NAMALWA (cell line): ENCODE results near the gene DUS3L.

Experiments used
- DNase-seq: peaks from one replicate; pipeline ENCODE4 v3.0.0-alpha.2; 2015; ENCODE audit warnings: low spot score

DUS3L gene

DNA sequence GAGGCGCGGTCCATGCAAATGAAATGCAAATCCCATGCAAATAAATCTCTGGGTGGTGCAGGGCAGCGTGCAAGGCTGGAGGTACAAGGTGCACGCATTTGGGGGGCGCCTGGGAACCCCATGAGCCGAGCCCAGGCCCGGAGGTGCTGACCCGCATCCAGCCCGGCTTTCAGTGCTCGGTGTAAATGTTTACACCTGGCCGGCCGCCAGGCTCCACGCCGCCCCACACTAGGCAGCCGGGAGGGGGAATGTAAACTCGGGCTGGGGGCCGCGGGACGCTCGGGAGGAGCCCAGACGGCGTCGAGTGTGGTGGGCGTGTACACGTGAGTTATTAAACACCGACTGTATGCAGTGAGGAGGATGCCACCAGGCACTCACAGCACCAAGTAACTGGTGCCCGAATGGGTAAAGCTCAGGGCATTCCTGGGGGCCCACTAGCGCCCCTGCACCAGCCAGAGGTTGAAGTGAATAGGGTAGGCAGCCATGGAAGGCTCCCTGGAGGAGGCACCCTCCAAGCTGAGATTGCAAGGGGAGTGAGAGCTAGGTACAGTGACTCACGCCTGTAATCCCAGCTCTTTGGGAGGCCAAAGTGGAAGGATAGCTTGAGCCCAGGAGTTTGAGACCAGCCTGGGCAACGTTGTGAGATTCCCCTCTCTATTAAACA is 31.4 kb upstream of the DUS3L start:
- DNase-seq = no peak

GRCh38 chr19:5821521-5822180 is 30.7 kb upstream of the DUS3L start:
- no peak for DNase-seq

DNA sequence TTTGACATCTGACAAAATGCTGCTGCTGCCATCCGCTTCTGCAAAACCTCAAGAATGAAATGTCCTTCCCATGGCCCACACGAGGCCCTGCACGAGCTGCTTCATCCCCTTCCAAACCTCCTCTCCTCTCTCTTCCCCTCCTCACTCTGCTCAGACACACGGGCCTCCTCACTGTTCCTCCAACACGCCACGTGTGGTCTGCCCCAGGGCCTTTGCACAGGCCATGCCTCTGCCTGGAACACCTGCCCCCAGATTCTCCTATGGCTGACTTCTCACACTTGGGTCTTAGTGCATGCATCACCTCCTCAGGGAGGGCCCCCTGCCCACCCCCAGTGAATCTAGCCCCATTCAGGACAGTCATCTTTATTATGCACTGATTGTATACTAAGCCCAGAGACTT is 29.8 kb upstream of the DUS3L start:
- DNase-seq = no peak

GRCh38 chr19:5818594-5818993 is 27.6 kb upstream of the DUS3L start:
- no peak for DNase-seq

- DNase-seq = no peak
These were observed 26.3 kb upstream of the DUS3L start for GRCh38 chr19:5817218-5817617.

DNA sequence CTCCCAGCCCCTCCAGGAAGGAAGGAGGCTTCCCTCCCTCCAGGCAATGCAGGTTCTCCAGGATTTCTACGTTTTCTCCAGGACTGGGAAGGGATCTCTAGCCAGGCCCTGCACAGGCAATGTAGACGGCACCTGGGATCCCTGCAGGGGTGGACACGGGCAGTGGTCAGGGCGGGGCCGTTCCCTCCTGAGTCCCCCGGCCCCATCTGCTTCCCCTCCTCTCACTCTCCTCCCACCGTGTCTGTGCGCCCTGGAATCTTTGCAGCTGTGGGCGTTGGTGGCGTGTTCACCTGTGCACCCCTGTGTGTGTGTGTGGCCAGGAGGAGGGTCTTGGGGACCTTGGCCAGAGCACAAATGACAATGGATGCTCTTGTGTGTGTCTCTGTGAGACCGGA is 23.9 kb upstream of the DUS3L start:
- DNase-seq = no peak

GRCh38 chr19:5814123-5814851 is 23.3 kb upstream of the DUS3L start:
- no peak for DNase-seq

DNA sequence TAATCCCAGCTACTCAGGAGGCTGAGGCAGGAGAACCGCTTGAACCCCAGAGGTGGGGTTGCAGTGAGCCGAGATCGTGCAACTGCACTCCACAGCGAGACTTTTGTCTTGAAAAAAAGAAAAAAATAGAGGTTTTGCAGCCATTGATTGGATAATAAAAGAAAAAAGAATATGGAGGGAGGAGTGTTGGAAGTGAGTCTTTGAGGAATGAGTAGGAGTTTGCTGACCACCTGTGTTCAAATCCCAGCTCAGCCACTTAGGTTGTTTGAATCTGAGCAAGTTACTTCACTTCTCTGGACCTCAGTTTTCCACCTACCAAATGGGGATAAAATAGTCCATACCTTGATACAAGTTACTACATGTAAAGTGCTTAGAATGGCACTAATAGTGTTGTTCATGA is 20.2 kb upstream of the DUS3L start:
- DNase-seq = no peak

GRCh38 chr19:5809469-5809868 is 18.5 kb upstream of the DUS3L start:
- no peak for DNase-seq

- no peak for DNase-seq
These were observed 18.1 kb upstream of the DUS3L start for GRCh38 chr19:5809053-5809452.

GRCh38 chr19:5808120-5808816 is 17.3 kb upstream of the DUS3L start:
- DNase-seq = no peak

DNA sequence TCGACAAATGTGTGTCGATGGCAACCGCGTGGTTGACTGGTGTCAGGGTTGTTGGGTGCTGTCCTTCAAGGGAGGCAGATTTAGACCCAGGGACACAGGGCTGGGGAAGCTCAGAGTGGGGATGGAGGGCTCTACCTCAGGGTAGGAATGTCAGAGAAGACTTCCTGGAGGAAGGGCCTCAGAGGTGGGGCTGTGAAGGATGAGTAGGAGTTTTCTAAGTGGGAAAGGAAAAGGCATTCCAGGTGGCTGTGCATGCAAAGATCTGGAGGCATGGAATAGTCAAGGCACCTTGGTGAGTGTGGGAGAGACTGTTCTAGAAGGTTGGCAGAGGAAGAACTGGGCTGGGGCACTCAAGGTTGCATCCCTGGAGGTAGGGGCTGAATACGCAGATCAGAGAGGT is 15.9 kb upstream of the DUS3L start:
- no peak for DNase-seq

DNA sequence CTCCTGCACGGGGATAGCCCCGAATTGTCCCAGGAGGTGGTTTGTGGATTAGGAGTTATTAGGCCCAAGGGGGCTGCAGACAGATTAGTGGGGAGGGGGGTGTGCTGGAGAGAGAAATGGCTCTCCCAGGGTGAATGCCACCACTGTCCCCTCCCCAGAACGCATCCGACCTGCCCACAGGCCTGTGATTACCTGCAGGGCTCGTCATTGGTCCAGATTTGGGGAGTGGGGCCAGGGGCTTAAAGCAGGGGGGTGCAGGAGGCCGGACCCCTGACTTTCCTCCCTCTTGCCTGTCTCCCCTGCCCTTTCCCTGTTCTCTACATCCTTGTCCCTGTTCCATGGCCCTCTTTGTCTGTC is 15.1 kb upstream of the DUS3L start:
- no peak for DNase-seq

DNA sequence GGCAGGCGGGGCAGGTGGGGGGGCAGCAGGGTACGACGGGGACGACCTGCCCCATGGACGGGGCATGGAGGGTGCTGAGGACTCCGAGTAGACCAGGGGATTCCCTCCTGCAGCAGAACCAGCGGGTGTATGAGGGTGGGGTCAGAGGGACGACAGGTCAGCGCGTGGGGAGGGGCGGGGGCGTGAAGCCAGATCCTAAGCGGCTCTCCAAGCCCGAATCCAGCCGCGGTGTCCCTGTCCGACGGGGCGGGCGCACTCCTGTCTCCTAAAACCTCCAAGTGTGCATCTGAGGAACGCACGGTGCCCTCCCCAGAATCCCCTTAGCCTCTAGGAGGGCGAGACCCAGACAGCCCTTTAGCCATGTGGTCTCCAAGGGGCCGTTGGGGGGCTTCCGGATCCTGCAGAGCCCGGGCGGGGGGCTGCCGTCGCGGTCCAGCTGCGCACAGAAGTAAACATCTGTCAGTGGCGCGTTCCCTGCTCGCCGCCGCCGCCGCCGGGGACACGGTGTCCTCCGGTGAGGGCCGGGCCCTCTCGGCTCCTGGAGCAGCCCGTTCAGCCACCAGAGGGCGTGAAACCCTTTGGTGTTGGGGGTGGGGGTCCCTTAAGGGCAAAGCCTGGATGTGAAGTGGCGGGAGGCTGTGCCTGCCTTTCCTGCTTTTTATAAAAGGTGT is 14.6 kb upstream of the DUS3L start:
- DNase-seq = peak; percentile 72

DNA sequence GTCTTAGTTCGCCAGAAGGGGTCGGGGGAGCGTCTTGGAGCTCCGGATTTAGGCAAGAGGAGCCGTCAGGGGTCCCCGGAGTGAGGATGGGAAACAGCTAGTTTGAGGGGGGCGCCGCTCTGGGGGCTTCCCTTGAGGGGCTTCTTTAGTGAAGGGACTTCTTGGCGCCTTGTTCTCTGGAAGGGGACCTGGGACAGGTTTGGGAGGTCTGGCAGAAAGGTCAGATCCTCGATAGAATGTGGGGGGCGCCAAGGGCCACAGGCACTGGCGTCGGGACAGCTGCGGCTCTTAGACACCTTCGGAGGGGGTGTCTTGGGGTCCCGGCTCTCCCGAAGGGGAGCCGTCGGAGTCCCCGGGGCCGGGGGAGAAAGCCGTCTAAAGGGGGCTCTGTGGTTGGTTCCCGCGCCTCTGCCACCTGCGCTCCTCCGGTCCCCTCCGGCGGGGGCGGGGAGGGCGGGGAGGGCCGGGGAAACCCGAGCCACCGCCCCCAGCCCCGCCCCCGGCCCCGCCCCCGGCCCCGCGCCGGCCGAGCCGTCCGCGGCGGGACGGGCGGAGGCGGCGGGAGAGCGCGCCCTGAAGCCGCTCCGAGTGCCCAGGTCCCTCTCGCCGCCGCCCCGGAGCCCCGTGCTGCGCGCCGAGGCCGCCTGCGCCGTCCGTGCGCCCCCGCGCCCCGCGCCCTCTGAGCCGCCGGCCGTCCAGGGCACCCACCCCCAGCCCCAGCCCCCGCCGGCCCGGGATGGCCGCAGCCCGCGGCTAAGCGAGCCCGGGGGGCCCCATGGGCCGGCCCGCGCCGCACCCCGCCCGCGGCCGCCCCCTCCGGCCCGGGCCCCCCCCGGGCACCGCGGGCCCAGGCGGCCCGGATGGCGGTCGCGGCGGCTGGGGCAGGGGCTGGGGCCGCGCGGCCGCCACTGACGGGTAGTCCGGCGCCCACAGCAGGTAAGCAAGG is 13.8 kb upstream of the DUS3L start, which contains the start of gene NRTN:
Gene NRTN, plus strand, starts transcription at position 552 of the 946 bp plus-strand sequence. CDS start 19,099 bp downstream, outside the sequence.
- no peak for DNase-seq

DNA sequence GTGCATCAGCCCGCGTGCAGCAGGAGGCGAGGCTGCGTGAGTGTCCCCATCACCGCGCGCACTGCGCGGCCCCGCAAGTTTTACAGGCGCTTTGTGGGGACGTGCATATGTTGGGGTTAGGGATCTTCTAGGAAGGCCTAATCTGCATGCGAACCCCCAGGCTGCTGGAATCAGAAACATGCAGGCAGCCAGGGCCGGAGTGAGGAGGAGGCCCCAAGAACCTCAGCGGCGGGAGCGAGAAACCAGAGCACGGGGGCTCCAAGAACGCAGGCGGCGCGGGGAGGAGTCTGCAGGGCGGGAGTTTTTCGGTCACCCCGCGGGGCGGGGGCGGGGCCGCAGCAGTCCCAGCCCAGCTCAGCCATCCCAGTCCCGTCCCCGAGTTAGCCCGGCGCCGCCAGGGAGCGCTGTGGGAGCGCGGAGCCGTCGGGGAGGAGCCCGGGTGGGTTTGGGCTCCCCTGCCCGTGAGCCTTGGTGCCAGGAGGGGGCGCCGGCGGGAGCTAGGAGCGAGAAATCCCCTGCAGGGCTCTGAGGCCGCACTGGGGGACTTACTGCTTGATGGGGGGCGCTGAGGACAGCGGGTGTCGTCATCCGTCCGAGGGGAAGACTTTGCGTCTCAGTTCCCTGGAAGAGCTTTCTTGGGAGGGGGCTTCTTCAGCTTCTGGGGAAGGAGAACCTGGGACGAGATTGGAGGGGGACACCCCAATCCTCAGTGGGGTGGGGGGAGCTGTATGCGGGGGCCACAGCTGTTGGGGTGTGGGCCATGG is 13.0 kb upstream of the DUS3L start:
- DNase-seq = peak; percentile 96

DNA sequence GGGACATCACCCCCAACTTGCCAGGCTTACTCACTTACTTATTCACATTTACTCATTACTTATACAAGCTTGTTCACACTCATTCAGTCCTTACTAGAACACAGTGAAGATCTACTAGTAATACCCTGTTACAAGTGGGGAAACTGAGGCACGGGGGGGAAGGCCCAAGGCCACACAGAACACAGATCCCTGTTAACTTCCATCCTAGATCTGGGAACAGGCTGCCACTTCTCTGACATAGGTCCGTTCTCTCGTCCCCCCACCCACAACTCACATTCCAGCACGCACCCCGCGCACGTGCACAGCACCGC is 12.4 kb upstream of the DUS3L start:
- no peak for DNase-seq

- DNase-seq = peak; percentile 51
These were observed 11.0 kb upstream of the DUS3L start for GRCh38 chr19:5801796-5802619.
